ENCODE data around the gene CIRBP. TPM values are rescaled to one million over a fixed set of nuclear protein-coding genes. Genes with fewer than 3 reads are reported as not detected.

CIRBP gene
- total and polyA plus RNA-seq, 9 of the 15 experiments (the other 6 are each of a cell fraction or from before 2014, with no cell fraction given): 20.5 to 327 (median 176) TPM

- H4K20me1 ChIP-seq (replicated peaks; ENCODE audit: control insufficient read depth, insufficient read depth, low read length): 0 out of 2 replicates have a peak, but pooled peaks cover 6% of the 10 kb centered on the region
- H3K4me1 ChIP-seq (replicated peaks in 1 of 2; ENCODE audit: control insufficient read depth in 2 of 2, insufficient read depth in 2 of 2, low read length in 2 of 2): peaks cover 0 to 66% of the 10 kb centered on the region in 2 experiments; a peak in 2 of 5 replicates
- CTCF ChIA-PET (ENCODE audit: low intra/inter-chr PET ratio): no interaction called here
- peaks cover 21% of the 10 kb centered on the region for H3K79me2 ChIP-seq (ENCODE audit: control insufficient read depth, insufficient read depth, low read length)
- BruUV-seq (replicated peaks): no TSS peak
- no peak overlapping the region for H3K9ac ChIP-seq (ENCODE audit: insufficient read depth in 1 of 2, low read depth in 2 of 2, low read length in 2 of 2)
- in situ Hi-C loops (cut with MboI) (loop anchor here (25.0 kb wide), 1 partner anchor 463 kb away; the partner anchor contains the start of gene MISP), intact Hi-C loops (cut with micrococcal nuclease) (no loop called here)
- H3K36me3 ChIP-seq (ENCODE audit: control insufficient read depth, insufficient read depth, low read length): peaks cover 82% of the 10 kb centered on the region; the same call in 2 of the 3 replicates
- no peak overlapping the region for H3K27ac ChIP-seq (ENCODE audit: extremely low read depth, low read depth, low read length)
- DNase-seq (ENCODE audit: extremely low read depth in 1 of 4, low spot score in 3 of 4): no peak
- ATAC-seq: no peak
- H3K4me2 ChIP-seq (ENCODE audit: insufficient read depth, low read length): no peak overlapping the region
- no peaks in the 10 kb centered on the region for H3K9me1 ChIP-seq (ENCODE audit: control insufficient read depth, insufficient read depth, low read length)
- POLR2A ChIA-PET: interaction anchor here (1.2 kb wide), 1 partner anchor 17 kb away, joined by 3 read pairs; the partner anchor contains the start of gene ATP5F1D
- H3K4me3 ChIP-seq: no peak overlapping the region
- no peaks in the 10 kb centered on the region for H3K27me3 ChIP-seq (ENCODE audit: control insufficient read depth in 2 of 2, insufficient read depth in 2 of 2, low read length in 2 of 2)
- FAIRE-seq: no peak
- TF ChIP-seq POLR2G (IDR thresholded peaks at IDR 0.05; ENCODE audit: low read depth, low read length) (peak; percentile 26; the same call in 1 of the 2 replicates), KDM1A (IDR thresholded peaks at IDR 0.05) (no peak)
- 93% methylated on average over 16 of the region's 16 CpGs for WGBS (ENCODE audit: insufficient coverage, low coverage, missing lambda C conversion rate)
- H2AFZ ChIP-seq (ENCODE audit: low read depth, low read length): no peak overlapping the region
- H3K9me3 ChIP-seq (replicated peaks; ENCODE audit: control insufficient read depth, insufficient read depth, low read depth, low read length): no peaks in the 10 kb centered on the region; the same call in 1 of the 2 replicates
Measured at GRCh38 chr19:1224847-1225246, 44.3 kb upstream of the CIRBP start.

GRCh38 chr19:1225440-1226226 lies 43.5 kb upstream of the CIRBP start:
- no peak for DNase-seq (ENCODE audit: extremely low read depth in 1 of 4, low spot score in 3 of 4)
- no peak for ATAC-seq
- peak overlapping the region in 1 of 2 experiments; percentile 26; a peak in 1 of 4 replicates for H3K9ac ChIP-seq (ENCODE audit: insufficient read depth in 1 of 2, low read depth in 2 of 2, low read length in 2 of 2)
- peaks cover 74% of the 10 kb centered on the region; the same call in 2 of the 3 replicates for H3K36me3 ChIP-seq (ENCODE audit: control insufficient read depth, insufficient read depth, low read length)
- no peaks in the 10 kb centered on the region; the same call in 1 of the 2 replicates for H3K9me3 ChIP-seq (replicated peaks; ENCODE audit: control insufficient read depth, insufficient read depth, low read depth, low read length)
- H3K27ac ChIP-seq (ENCODE audit: extremely low read depth, low read depth, low read length): no peak overlapping the region
- no peak overlapping the region for H2AFZ ChIP-seq (ENCODE audit: low read depth, low read length)
- TSS peak; percentile 50 for BruUV-seq (replicated peaks)
- POLR2A ChIA-PET: interaction anchor here (0.8 to 1.5 kb wide), 3 partner anchors 8 to 16 kb away, joined by 3 to 9 read pairs (median 3); partner anchors contain the start of gene ATP5F1D
- in situ Hi-C loops (cut with MboI): loop anchor here (25.0 kb wide), 1 partner anchor 463 kb away; the partner anchor contains the start of gene MISP
- intact Hi-C loops (cut with micrococcal nuclease): no loop called here
- H4K20me1 ChIP-seq (replicated peaks; ENCODE audit: control insufficient read depth, insufficient read depth, low read length): 0 out of 2 replicates have a peak, but pooled peaks cover 6% of the 10 kb centered on the region
- WGBS (ENCODE audit: insufficient coverage, low coverage, missing lambda C conversion rate): 94% methylated on average over 16 of the region's 29 CpGs
- TF ChIP-seq ZNF184 (CRISPR knock-in tag; IDR thresholded peaks at IDR 0.05): no peak
- 0 out of 2 replicates have a peak, but pooled peaks have one; percentile 12 for TF ChIP-seq TFAP4 (CRISPR knock-in tag; IDR thresholded peaks at IDR 0.05; ENCODE audit: borderline replicate concordance)
- peak; percentile 63 for TF ChIP-seq POLR2G (IDR thresholded peaks at IDR 0.05; ENCODE audit: low read depth, low read length)
- H3K79me2 ChIP-seq (ENCODE audit: control insufficient read depth, insufficient read depth, low read length): peaks cover 16% of the 10 kb centered on the region
- CTCF ChIA-PET (ENCODE audit: low intra/inter-chr PET ratio): no interaction called here
- H3K27me3 ChIP-seq (ENCODE audit: control insufficient read depth in 2 of 2, insufficient read depth in 2 of 2, low read length in 2 of 2): no peaks in the 10 kb centered on the region
- no peak for FAIRE-seq
- peaks cover 0 to 63% of the 10 kb centered on the region in 2 experiments; a peak in 2 of 5 replicates for H3K4me1 ChIP-seq (replicated peaks in 1 of 2; ENCODE audit: control insufficient read depth in 2 of 2, insufficient read depth in 2 of 2, low read length in 2 of 2)
- no peaks in the 10 kb centered on the region for H3K9me1 ChIP-seq (ENCODE audit: control insufficient read depth, insufficient read depth, low read length)
- H3K4me2 ChIP-seq (ENCODE audit: insufficient read depth, low read length): no peak overlapping the region
- no peak overlapping the region for H3K4me3 ChIP-seq

All from K562 (cell line).